KG1 (cell line): ENCODE measurements around the gene NNAT.
"Not testable (repeated sequence)": the region's sequence is repeated elsewhere in the genome, so short reads cannot be mapped to it uniquely, and the experiment has no call there.

ENCODE experiments used
- DNase-seq: peaks from one replicate; lab custom pipeline; 2025; lab: John Stamatoyannopoulos, UW

Gene NNAT

GRCh38 chr20:37540001-37540400 lies 19.0 kb downstream of the NNAT start:
- DNase-seq: no peak

DNA sequence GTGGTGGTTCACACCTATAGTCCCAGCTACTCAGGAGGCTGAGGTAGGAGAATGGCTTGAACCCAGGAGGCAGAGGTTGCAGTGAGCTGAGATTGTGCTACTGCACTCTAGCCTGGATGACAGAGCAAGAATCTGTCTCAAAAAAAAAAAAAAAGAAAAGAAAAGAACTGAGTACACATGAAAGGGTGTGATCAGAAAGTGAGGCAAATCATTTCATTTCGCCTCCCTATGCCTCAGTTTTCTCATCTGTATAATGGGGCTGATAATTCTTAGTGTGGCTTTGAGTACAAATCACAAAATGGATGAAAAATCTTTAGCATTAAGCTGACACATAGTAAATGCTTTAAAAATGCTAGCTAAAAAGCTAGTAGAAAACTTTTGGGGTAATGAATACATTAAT lies 19.8 kb downstream of the NNAT start:
- DNase-seq: not testable (repeated sequence)

GRCh38 chr20:37541326-37541725 lies 20.3 kb downstream of the NNAT start:
- no peak for DNase-seq

DNA sequence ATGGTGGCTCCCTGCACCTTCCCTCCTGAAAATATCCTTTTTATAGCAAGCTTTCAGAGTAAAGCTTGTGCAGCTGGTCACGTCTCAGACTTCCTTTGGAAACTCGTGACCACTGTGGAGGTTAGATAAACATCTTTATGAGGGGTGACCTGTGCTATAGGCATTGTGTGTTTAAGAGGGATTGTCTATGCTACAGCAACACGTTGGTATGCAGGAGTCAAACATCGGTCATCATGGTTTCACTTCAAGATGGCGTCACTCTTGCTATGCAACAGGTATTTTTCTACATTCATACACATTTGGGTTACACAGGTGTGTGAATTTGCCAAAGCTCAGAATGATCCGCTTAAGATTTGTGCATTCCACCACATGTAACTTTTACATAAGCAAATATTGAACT lies 21.2 kb downstream of the NNAT start:
- no peak for DNase-seq

DNA sequence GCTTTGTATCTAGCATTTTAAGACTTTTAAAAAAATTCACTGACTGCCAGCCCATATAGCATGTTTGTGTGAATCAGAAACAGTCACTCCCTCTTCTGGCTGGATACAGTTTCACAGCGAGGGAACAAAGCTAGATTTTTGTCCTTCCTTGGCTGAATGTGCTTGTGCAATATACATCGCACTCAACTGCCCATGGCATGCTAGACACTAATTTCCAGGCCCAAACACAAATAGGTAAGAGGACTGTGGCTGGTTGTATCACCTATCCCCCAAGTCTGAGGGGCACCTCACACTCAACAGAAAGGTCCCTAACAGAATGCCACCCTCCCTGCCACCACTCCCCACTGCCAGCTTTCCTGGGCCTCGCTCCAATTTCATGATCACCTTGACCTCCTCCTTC lies 22.8 kb downstream of the NNAT start:
- DNase-seq: no peak

- no peak for DNase-seq
Observed at GRCh38 chr20:37544386-37544785, 23.3 kb downstream of the NNAT start.

GRCh38 chr20:37545516-37545915 lies 24.5 kb downstream of the NNAT start:
- DNase-seq: no peak

DNA sequence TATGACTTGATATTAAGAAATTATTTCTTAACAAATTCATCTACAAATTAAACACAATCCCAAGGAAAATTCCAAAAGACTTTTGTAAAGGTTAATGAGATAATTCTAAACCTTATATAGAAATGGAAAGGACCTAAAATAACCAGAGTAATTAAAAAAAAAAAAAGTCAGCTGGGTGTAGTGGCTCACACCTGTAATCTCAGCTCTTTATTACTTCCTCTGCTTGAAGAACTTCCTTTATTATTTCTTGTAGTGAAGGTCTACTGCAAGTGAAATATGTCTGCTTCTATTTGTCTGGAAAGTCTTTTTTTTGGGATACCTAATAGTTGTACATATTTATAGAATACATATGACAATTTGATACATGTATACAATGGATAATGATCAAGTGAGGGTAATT lies 26.9 kb downstream of the NNAT start:
- no peak for DNase-seq

- not testable (repeated sequence) for DNase-seq
Observed at GRCh38 chr20:37550101-37550920, 29.3 kb downstream of the NNAT start.

DNA sequence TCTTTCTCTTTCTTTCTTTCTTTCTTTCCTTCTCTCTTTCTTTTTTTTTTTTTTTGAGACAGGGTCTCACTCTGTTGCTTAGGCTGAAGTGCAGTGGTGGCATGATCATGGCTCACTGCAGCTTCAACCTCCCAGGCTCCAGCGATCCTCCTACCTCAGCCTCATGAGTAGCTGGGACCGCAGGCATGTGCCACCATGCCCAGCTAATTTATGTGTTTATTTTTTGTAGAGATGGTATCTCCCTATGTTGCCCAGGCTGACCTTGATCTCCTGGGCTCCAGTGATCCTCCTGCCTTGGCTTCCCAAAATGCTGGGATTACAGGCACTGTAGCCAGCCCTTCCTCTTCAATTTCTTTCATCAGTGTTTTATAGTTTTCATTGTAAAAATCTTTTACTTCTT lies 30.6 kb downstream of the NNAT start:
- not testable (repeated sequence) for DNase-seq

DNA sequence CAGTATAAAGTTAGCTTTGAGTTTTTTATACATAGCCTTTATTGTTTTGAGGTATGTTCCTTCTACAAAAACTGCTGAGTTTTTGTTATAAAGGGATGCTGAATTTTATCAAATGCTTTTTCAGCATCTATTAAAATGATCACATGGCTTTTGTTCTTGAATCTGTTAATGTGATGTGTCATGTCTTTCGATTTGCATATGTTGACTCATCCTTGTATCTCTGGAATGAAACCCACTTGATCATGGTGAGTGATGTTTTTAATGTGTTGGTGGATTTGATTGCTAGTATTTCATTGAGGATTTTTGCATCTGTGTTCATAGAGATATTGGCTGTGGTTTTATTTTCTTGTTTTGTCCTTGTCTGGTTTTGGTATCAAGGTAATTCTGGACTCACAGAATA lies 31.4 kb downstream of the NNAT start:
- DNase-seq: no peak

DNA sequence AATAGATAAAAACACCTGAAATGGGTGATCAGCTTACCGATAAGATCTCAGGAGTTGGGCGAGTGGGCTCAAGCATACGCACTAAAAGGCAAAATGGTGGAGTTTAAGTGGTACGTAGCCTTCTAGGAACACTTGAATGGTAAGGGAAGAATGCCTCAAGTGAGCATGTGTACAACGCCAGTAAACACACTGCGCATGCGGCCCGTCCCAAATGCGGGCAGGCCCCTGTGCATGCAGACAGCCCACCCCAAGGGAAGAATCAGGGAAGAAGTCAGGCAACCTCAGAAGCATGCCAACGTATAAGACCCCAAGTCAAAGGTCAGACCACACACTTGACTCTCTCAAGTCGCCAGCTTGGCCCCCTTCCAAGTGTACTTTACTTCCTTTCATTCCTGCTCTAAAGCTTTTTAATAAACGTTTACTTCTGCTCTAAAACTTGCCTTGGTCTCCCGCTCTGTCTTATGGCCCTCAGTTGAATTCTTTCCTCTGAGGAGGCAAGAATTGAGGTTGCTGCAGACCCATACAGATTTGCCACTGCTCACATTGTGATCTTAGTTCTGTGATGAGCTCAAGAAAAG lies 33.8 kb downstream of the NNAT start:
- not testable (repeated sequence) for DNase-seq

DNA sequence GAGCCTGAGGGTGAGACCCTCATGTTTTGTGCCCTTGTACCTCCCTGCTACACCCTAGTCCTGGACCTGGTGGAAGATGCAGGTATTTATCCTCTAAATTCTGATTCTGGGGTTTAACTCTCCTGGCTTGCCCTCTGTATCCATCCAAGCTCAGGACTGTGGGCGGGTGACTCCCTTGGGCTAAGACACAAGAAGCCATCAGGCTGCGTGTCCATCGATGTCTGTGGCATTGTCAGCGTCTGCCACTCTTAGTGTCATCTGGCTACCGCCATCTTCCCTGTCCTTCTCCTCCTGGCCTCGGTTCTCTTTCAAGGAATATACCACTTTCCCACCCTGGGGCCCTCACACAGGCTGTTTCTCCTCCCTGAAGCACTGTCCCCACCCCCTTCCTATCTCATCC lies 35.5 kb downstream of the NNAT start:
- DNase-seq: no peak

- no peak for DNase-seq
Observed at GRCh38 chr20:37558306-37558705, 37.3 kb downstream of the NNAT start.

- DNase-seq: no peak
Observed at GRCh38 chr20:37558779-37559178, 37.7 kb downstream of the NNAT start.

GRCh38 chr20:37559312-37560027 lies 38.4 kb downstream of the NNAT start:
- DNase-seq: no peak

GRCh38 chr20:37560629-37561028 lies 39.6 kb downstream of the NNAT start:
- DNase-seq: no peak

- DNase-seq: no peak
Observed at GRCh38 chr20:37562695-37563480, 41.8 kb downstream of the NNAT start.

DNA sequence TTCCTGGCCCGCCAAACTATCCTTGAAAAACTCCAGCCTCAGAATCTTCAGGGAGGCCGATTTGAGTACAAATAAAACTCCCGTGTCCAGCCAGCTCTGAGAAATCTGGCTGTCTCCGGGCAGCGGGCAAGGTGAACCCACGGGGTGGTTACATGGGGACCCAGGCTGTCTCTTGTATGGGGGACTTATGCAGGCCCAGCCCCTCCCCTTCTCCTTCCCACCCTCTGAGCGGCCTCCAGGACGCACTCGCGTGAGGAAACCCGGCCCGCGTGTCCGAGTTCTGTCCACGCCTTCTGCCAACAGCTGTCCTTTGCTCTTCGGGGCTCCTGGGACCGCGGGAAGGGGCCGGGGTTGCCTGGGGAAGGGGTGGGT lies 43.0 kb downstream of the NNAT start:
- no peak for DNase-seq

- peak; percentile 2 for DNase-seq
Observed at GRCh38 chr20:37564388-37565133, 43.5 kb downstream of the NNAT start.

GRCh38 chr20:37565134-37565811 lies 44.2 kb downstream of the NNAT start:
- no peak for DNase-seq
